ENCODE measurements around the gene GPX7.

The GPX7 gene

DNA sequence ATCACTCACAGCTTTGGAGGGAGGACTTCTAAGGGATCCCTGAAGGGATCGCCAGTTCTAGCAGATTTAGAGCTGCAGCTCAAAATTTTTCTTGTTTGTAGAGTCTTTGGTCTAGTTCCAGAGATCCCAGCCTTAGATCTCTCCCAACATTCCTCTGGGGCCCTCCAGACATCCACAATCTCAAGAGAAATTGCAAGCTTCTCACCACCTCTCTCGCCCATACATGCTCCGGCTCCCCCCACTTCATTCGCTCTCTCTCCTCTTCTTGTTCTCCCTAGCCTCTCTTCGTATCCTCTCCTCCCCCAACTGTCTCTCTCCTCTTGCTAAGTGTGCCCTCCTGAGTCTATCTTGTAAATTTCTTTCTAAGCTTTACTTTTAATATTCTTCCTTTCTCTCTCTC lies 34.2 kb upstream of the GPX7 start (continued):
- TF ChIP-seq, protein P1, sequence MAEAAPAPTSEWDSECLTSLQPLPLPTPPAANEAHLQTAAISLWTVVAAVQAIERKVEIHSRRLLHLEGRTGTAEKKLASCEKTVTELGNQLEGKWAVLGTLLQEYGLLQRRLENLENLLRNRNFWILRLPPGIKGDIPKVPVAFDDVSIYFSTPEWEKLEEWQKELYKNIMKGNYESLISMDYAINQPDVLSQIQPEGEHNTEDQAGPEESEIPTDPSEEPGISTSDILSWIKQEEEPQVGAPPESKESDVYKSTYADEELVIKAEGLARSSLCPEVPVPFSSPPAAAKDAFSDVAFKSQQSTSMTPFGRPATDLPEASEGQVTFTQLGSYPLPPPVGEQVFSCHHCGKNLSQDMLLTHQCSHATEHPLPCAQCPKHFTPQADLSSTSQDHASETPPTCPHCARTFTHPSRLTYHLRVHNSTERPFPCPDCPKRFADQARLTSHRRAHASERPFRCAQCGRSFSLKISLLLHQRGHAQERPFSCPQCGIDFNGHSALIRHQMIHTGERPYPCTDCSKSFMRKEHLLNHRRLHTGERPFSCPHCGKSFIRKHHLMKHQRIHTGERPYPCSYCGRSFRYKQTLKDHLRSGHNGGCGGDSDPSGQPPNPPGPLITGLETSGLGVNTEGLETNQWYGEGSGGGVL (tag by site-specific recombination; IDR thresholded peaks at IDR 0.05) = peak; percentile 82
- no peak for TF ChIP-seq ZBTB26 (tag by site-specific recombination; optimal IDR thresholded peaks at IDR 0.05)
- TF ChIP-seq, protein P2, sequence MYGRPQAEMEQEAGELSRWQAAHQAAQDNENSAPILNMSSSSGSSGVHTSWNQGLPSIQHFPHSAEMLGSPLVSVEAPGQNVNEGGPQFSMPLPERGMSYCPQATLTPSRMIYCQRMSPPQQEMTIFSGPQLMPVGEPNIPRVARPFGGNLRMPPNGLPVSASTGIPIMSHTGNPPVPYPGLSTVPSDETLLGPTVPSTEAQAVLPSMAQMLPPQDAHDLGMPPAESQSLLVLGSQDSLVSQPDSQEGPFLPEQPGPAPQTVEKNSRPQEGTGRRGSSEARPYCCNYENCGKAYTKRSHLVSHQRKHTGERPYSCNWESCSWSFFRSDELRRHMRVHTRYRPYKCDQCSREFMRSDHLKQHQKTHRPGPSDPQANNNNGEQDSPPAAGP (tag by site-specific recombination; IDR thresholded peaks at IDR 0.05) = no peak
- TF ChIP-seq, protein P3, sequence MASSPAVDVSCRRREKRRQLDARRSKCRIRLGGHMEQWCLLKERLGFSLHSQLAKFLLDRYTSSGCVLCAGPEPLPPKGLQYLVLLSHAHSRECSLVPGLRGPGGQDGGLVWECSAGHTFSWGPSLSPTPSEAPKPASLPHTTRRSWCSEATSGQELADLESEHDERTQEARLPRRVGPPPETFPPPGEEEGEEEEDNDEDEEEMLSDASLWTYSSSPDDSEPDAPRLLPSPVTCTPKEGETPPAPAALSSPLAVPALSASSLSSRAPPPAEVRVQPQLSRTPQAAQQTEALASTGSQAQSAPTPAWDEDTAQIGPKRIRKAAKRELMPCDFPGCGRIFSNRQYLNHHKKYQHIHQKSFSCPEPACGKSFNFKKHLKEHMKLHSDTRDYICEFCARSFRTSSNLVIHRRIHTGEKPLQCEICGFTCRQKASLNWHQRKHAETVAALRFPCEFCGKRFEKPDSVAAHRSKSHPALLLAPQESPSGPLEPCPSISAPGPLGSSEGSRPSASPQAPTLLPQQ (tag by site-specific recombination; IDR thresholded peaks at IDR 0.05) = no peak
- TF ChIP-seq, protein P4, sequence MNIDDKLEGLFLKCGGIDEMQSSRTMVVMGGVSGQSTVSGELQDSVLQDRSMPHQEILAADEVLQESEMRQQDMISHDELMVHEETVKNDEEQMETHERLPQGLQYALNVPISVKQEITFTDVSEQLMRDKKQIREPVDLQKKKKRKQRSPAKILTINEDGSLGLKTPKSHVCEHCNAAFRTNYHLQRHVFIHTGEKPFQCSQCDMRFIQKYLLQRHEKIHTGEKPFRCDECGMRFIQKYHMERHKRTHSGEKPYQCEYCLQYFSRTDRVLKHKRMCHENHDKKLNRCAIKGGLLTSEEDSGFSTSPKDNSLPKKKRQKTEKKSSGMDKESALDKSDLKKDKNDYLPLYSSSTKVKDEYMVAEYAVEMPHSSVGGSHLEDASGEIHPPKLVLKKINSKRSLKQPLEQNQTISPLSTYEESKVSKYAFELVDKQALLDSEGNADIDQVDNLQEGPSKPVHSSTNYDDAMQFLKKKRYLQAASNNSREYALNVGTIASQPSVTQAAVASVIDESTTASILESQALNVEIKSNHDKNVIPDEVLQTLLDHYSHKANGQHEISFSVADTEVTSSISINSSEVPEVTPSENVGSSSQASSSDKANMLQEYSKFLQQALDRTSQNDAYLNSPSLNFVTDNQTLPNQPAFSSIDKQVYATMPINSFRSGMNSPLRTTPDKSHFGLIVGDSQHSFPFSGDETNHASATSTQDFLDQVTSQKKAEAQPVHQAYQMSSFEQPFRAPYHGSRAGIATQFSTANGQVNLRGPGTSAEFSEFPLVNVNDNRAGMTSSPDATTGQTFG (tag by site-specific recombination; IDR thresholded peaks at IDR 0.05; ENCODE audit: borderline replicate concordance) = no peak
- no peak for TF ChIP-seq TCF7L2 (IDR thresholded peaks at IDR 0.05; ENCODE audit: borderline replicate concordance, low read depth, low read length)
- 0 out of 2 replicates have a peak, but pooled peaks have one; percentile 6 for TF ChIP-seq ZNF596 (tag by site-specific recombination; IDR thresholded peaks at IDR 0.05)
- TF ChIP-seq ZNF623 (tag by site-specific recombination; IDR thresholded peaks at IDR 0.05) = no peak
- TF ChIP-seq WT1 (tag by site-specific recombination; IDR thresholded peaks at IDR 0.05) = no peak
- TF ChIP-seq OSR2 (tag by site-specific recombination; IDR thresholded peaks at IDR 0.05) = no peak
- TF ChIP-seq ZNF280D (tag by site-specific recombination; IDR thresholded peaks at IDR 0.05) = no peak
- no peak for TF ChIP-seq ZNF112 (tag by site-specific recombination; IDR thresholded peaks at IDR 0.05)
- TF ChIP-seq ZFP3 (tag by site-specific recombination; IDR thresholded peaks at IDR 0.05; ENCODE audit: low read depth) = no peak
- no peak for TF ChIP-seq ZNF335 (tag by site-specific recombination; conservative IDR thresholded peaks at IDR 0.05)

Data from HEK293 (cell line).